SJCRH30 (cell line): Measurements from ENCODE around the gene IL22. TPM values are rescaled to one million over a fixed set of nuclear protein-coding genes. Genes with fewer than 3 reads are reported as not detected.

ENCODE experiments used
- DNase-seq, 2 experiments: peaks; one replicate each; pipeline ENCODE4 v3.0.0-alpha.2; 2015 to 2020
- H3K27ac ChIP-seq: fragments of 250-450 bp; sonication (Bioruptor Pico); 2 replicates; pipeline ENCODE4 v1.5.1; 2020; ENCODE audit warnings: mild to moderate bottlenecking, moderate library complexity
- H3K27me3 ChIP-seq: fragments of 250-450 bp; sonication (Bioruptor Pico); 2 replicates; pipeline ENCODE4 v1.5.1; 2020; ENCODE audit warnings: mild to moderate bottlenecking, moderate library complexity
- H3K36me3 ChIP-seq: fragments of 250-450 bp; sonication (Bioruptor Pico); 2 replicates; pipeline ENCODE4 v1.5.1; 2020; ENCODE audit warnings: mild to moderate bottlenecking, moderate library complexity
- H3K4me1 ChIP-seq: fragments of 250-450 bp; sonication (Bioruptor Pico); 2 replicates; pipeline ENCODE4 v1.5.1; 2020; ENCODE audit warnings: mild to moderate bottlenecking, moderate library complexity
- H3K4me3 ChIP-seq: fragments of 250-450 bp; sonication (Bioruptor Pico); 2 replicates; pipeline ENCODE4 v1.5.1; 2020; ENCODE audit warnings: mild to moderate bottlenecking, moderate library complexity
- H3K9me3 ChIP-seq: fragments of 250-450 bp; sonication (Bioruptor Pico); replicated peaks from 2 replicates; pipeline ENCODE4 v1.5.1; 2020; ENCODE audit warnings: mild to moderate bottlenecking, moderate library complexity
- total RNA-seq: library from RNA; depleted of rRNA; stranded (reverse); fragments of >200 nt; shearing (Covaris generic); gene quantifications from 2 replicates; pipeline ENCODE4 v1.2.3, GENCODE V29; 2014

The IL22 gene
- total RNA-seq, 1 experiment from 2014 or later: not detected

DNA sequence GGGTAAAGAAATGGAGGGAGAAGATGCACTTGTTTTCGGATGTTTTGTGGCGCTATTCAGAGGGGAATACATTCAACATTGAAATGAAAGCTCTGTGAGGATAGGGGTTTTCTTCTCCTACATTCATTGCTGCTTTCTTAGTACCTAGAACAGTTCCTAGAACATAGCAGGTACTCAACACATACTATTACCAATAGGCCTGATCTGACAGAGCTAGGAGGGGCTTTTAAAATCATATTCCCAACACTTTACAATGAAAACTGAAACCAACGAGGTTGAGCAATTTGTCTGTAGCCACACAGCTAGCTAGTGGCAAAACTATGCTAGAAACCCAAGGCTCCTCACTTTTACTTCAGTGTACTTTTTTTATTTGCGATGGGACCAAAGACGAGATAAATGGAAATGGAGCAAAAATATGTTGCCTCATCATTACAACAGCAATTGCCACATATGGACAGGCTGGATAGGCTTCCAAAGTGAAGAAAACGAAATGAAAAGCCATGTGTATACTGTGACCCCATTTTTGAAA is 23.1 kb upstream of the IL22 start:
- H3K4me1 ChIP-seq: peaks cover 11% of the 10 kb centered on the region; the same call in 1 of the 2 replicates
- no peaks in the 10 kb centered on the region for H3K27me3 ChIP-seq
- no peaks in the 10 kb centered on the region; the same call in 1 of the 2 replicates for H3K9me3 ChIP-seq
- H3K27ac ChIP-seq: no peak overlapping the region
- DNase-seq: no peak
- H3K4me3 ChIP-seq: no peak overlapping the region
- H3K36me3 ChIP-seq: no peaks in the 10 kb centered on the region

DNA sequence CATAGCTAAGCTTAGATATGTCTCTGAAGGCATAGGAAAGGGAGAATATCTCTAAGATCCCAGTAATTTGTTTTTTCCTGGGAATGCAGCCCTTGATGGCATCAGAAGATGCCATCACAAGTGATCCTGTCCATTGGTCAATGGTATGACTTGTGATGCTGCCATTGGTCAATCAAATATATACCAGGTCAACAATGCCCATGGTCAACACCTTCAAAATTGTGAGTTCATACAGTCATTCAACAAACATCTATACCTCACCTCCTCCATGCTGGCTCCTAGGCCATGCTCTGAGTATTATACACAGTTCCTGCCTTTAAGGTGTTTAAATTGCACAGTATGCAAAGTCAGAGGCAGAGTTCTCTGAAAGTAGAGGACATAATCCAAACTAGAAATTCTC is 19.3 kb upstream of the IL22 start:
- Histone ChIP-seq H3K9me3 (no peaks in the 10 kb centered on the region; the same call in 1 of the 2 replicates), H3K4me1 (peaks cover 3% of the 10 kb centered on the region; the same call in 1 of the 2 replicates), H3K27me3 (no peaks in the 10 kb centered on the region), H3K36me3 (no peaks in the 10 kb centered on the region), H3K4me3 (no peak overlapping the region), H3K27ac (no peak overlapping the region)
- no peak for DNase-seq

DNA sequence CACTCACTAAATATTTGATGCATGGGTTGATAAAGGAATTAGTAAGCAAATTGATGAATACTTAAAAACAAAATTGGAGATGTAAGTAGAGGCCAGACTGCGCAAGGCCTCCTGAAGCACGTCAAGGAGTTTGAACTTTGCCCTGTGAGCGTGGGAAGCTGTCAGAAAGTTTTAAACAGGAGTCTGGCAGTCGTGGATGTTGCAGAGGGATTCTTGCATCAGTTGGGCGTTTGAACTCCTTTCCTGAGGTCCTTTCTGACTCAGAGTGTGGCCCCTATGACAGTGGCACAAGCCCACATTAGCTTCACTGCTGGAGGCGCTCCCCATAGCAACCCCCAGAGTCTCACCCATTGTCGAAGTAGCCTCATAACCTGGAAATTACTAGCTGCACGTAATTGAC is 17.9 kb upstream of the IL22 start:
- DNase-seq: no peak
- Histone ChIP-seq H3K36me3 (no peaks in the 10 kb centered on the region), H3K27ac (no peak overlapping the region), H3K4me1 (no peaks in the 10 kb centered on the region), H3K9me3 (no peaks in the 10 kb centered on the region; the same call in 1 of the 2 replicates), H3K4me3 (no peak overlapping the region), H3K27me3 (no peaks in the 10 kb centered on the region)

DNA sequence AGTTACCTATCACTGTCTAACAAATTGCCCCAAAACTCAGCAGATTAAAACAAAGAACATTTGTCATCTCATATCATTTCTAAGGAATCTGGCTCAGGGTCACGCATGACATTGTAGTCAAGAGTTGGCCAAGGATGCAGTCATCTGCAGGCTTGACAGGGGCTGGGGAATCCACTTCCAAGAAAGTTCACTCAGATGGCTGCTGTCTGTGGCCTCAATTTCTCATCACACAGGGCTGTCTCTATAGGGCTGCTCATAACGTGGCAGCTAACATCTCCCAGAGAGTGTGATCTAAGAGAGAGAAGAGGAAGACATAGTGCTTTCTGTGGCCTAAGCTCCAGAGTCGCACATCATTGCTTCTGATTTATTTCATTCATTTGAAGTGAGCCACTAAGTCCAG is 17.0 kb upstream of the IL22 start:
- Histone ChIP-seq H3K4me1 (no peaks in the 10 kb centered on the region), H3K36me3 (no peaks in the 10 kb centered on the region), H3K27ac (no peak overlapping the region), H3K9me3 (no peaks in the 10 kb centered on the region), H3K4me3 (no peak overlapping the region), H3K27me3 (no peaks in the 10 kb centered on the region)
- no peak for DNase-seq

DNA sequence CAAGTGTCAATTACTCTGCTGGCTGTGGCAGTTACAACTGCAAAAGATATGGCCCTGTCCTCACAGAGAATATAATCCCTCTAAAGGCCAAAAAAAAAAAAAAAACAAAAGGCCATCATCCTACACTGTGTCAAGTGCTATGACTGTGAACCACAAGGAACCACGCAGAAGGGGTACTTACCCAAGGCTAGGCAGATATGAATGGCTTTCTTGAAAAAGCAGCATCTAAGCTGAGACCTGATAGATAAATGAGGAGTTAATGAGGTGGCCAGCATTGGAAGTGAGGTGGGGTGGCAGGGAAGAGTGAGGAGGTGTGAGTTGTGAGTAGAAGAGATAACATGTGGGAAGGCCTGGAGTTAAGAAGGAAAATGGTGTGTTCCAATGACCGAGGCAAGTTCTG is 16.4 kb upstream of the IL22 start:
- H3K27me3 ChIP-seq: no peaks in the 10 kb centered on the region
- no peaks in the 10 kb centered on the region for H3K4me1 ChIP-seq
- DNase-seq: no peak
- H3K36me3 ChIP-seq: no peaks in the 10 kb centered on the region
- H3K4me3 ChIP-seq: no peak overlapping the region
- no peaks in the 10 kb centered on the region for H3K9me3 ChIP-seq
- no peak overlapping the region for H3K27ac ChIP-seq

GRCh38 chr12:68268967-68269366 is 15.6 kb upstream of the IL22 start:
- DNase-seq: no peak
- no peak overlapping the region for H3K27ac ChIP-seq

GRCh38 chr12:68267892-68268396 is 14.5 kb upstream of the IL22 start:
- Histone ChIP-seq H3K27ac (no peak overlapping the region), H3K9me3 (no peaks in the 10 kb centered on the region), H3K4me3 (no peak overlapping the region), H3K4me1 (no peaks in the 10 kb centered on the region), H3K27me3 (no peaks in the 10 kb centered on the region), H3K36me3 (no peaks in the 10 kb centered on the region)
- DNase-seq: no peak

More at GRCh38 chr12:68268967-68269366, 15.6 kb upstream of the IL22 start:
- H3K9me3 ChIP-seq: no peaks in the 10 kb centered on the region
- H3K27me3 ChIP-seq: no peaks in the 10 kb centered on the region
- no peaks in the 10 kb centered on the region for H3K4me1 ChIP-seq
- no peaks in the 10 kb centered on the region for H3K36me3 ChIP-seq
- no peak overlapping the region for H3K4me3 ChIP-seq

DNA sequence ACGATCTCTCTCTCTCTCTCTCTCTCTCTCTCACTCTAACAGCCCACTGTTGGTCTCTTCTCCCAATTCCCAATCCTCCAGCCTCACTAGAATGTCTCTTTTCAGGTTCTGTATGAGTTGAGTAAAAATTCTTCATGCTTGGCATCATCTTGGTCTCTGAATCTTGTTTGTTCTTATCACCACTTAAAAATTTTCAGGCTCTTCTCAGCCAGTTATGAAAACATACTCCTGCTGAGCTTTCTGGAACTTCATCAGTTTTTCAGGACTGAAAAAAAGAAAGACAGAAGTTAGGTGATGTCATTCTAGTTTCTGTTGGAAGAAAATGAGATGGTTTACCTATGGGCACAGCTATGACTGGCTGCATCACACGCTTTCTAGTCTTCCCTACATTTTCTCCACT is 11.5 kb upstream of the IL22 start:
- H3K9me3 ChIP-seq: no peaks in the 10 kb centered on the region
- no peaks in the 10 kb centered on the region for H3K36me3 ChIP-seq
- DNase-seq: no peak
- no peaks in the 10 kb centered on the region for H3K4me1 ChIP-seq
- H3K4me3 ChIP-seq: no peak overlapping the region
- H3K27me3 ChIP-seq: no peaks in the 10 kb centered on the region
- H3K27ac ChIP-seq: no peak overlapping the region

GRCh38 chr12:68264158-68264855 is 10.9 kb upstream of the IL22 start:
- DNase-seq: no peak
- Histone ChIP-seq H3K36me3 (no peaks in the 10 kb centered on the region), H3K9me3 (no peaks in the 10 kb centered on the region), H3K4me1 (no peaks in the 10 kb centered on the region), H3K27ac (no peak overlapping the region), H3K4me3 (no peak overlapping the region), H3K27me3 (no peaks in the 10 kb centered on the region)

DNA sequence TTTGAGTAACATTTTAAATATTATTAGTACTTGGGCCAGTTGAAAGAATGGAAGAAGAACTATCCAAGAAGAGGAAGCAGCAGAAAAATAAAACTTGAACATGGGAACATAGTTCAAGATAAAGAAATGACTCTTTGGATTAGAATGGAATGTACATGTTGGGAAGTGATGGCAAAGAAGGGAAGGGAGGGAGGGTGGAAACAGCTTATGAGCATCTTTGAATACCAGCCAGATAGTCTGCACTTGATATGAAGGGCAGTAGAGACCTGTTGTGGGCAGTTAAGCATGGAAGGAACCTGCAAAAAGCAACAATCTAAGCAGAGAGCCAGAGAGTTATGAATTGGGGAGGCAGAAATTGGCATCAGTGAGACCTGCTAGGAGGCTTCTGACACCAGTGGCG is 10.0 kb upstream of the IL22 start:
- Histone ChIP-seq H3K4me3 (no peak overlapping the region), H3K36me3 (no peaks in the 10 kb centered on the region), H3K9me3 (no peaks in the 10 kb centered on the region), H3K27ac (no peak overlapping the region), H3K4me1 (no peaks in the 10 kb centered on the region), H3K27me3 (no peaks in the 10 kb centered on the region)
- no peak for DNase-seq

- Histone ChIP-seq H3K4me1 (no peaks in the 10 kb centered on the region), H3K27ac (no peak overlapping the region), H3K27me3 (no peaks in the 10 kb centered on the region), H3K36me3 (no peaks in the 10 kb centered on the region), H3K4me3 (no peak overlapping the region), H3K9me3 (no peaks in the 10 kb centered on the region)
- DNase-seq: no peak
Observed at GRCh38 chr12:68261896-68262295, 8.5 kb upstream of the IL22 start.

DNA sequence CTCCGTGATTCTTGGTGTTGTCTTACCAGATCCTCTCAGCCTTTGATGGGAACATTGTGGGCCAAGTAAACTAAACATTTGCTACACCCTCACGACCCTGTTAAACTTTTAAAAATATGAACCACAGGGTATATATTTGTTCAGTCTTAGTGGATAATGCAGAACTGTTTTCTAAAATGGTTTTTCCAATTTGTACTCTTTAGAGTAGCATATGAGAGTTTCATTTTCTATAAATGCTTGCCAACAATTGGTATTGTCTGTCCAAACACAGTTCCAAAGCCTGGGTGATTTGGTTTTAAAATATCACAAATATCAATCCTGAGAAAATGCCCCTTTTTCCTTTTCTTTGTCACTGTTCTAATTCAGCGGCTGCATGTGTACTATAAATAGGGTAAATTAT is 6.7 kb upstream of the IL22 start:
- no peaks in the 10 kb centered on the region for H3K36me3 ChIP-seq
- H3K27me3 ChIP-seq: no peaks in the 10 kb centered on the region
- DNase-seq: no peak
- no peak overlapping the region for H3K4me3 ChIP-seq
- no peak overlapping the region for H3K27ac ChIP-seq
- no peaks in the 10 kb centered on the region for H3K4me1 ChIP-seq
- no peaks in the 10 kb centered on the region for H3K9me3 ChIP-seq

- no peaks in the 10 kb centered on the region for H3K9me3 ChIP-seq
- H3K27ac ChIP-seq: no peak overlapping the region
- H3K4me1 ChIP-seq: no peaks in the 10 kb centered on the region
- H3K4me3 ChIP-seq: no peak overlapping the region
- DNase-seq: no peak
- H3K36me3 ChIP-seq: no peaks in the 10 kb centered on the region
- H3K27me3 ChIP-seq: no peaks in the 10 kb centered on the region
Observed at GRCh38 chr12:68259318-68259940, 6.0 kb upstream of the IL22 start.

- Histone ChIP-seq H3K27ac (no peak overlapping the region), H3K4me3 (no peak overlapping the region), H3K4me1 (peaks cover 10% of the 10 kb centered on the region; the same call in 1 of the 2 replicates), H3K36me3 (no peaks in the 10 kb centered on the region), H3K9me3 (peaks cover 4% of the 10 kb centered on the region; the same call in 1 of the 2 replicates), H3K27me3 (no peaks in the 10 kb centered on the region)
- no peak for DNase-seq
Observed at GRCh38 chr12:68252077-68252476, 1.3 kb downstream of the IL22 start.

- peaks cover 4% of the 10 kb centered on the region; the same call in 1 of the 2 replicates for H3K9me3 ChIP-seq
- no peak overlapping the region for H3K27ac ChIP-seq
- peak in 1 of 2 experiments; percentile 38 for DNase-seq
- H3K4me1 ChIP-seq: peaks cover 16% of the 10 kb centered on the region
- no peaks in the 10 kb centered on the region for H3K27me3 ChIP-seq
- no peak overlapping the region for H3K4me3 ChIP-seq
- H3K36me3 ChIP-seq: no peaks in the 10 kb centered on the region
Observed at GRCh38 chr12:68250454-68250853, 3.0 kb downstream of the IL22 start.
